ENCODE results near the gene HAO2.

GRCh38 chr1:119380983-119381662, 12.5 kb downstream of the HAO2 start:
- TF ChIP-seq CTCF (IDR thresholded peaks at IDR 0.05) (no peak), POLR2A (IDR thresholded peaks at IDR 0.05) (no peak), EP300 (IDR thresholded peaks at IDR 0.05) (no peak)

All from ovary (tissue), 3 donors.